IMR-90 (cell line): ENCODE results near the gene APCDD1. TPM values are rescaled to one million over a fixed set of nuclear protein-coding genes. Genes with fewer than 3 reads are reported as not detected.

ENCODE experiments used
- ATAC-seq: fragments of 200-7000 bp; cut with Tn5 transposase; 2 replicates; pipeline ENCODE4 v1.9.1; 2020; ENCODE audit warnings: low read depth, mild to moderate bottlenecking, moderate library complexity
- BruUV-seq: library from RNA; stranded (reverse); fragments of 400-500 nt; replicated peaks from 2 replicates; lab custom pipeline; 2021; lab: Mats Ljungman, UMichigan
- CTCF ChIA-PET: fragments of 300-600 bp; formaldehyde crosslinking; extraction: SDS; loops from one replicate; lab custom pipeline; 2021; ENCODE audit warnings: antibody characterized with exemption; lab: Yijun Ruan, JAX
- POLR2A ChIA-PET: fragments of 300-600 bp; sonication (Branson Sonifier 250); formaldehyde crosslinking; loops from one replicate; lab custom pipeline; 2022; ENCODE audit warnings: antibody characterized with exemption; ENCODE audit not compliant: unreplicated experiment; lab: Charles Lee
- DNase-seq: peaks from one replicate; pipeline ENCODE4 v3.0.0; 2013
- H2AFZ ChIP-seq: replicated peaks from 2 replicates; pipeline ENCODE3; 2013; ENCODE audit warnings: low read length, mild to moderate bottlenecking; ENCODE audit not compliant: poor library complexity
- H2AK5ac ChIP-seq: 2 replicates; pipeline ENCODE4 v1.6.1; 2013; ENCODE audit warnings: low read depth, low read length, inconsistent platforms
- H2AK9ac ChIP-seq: replicated peaks from 2 replicates; pipeline ENCODE3; 2013; ENCODE audit warnings: mild to moderate bottlenecking, low read depth, low read length, moderate library complexity; ENCODE audit not compliant: poor library complexity
- H2BK120ac ChIP-seq: 2 replicates; pipeline ENCODE4 v1.6.1; 2013; ENCODE audit warnings: low read depth, low read length, inconsistent platforms
- H2BK15ac ChIP-seq: 3 replicates; pipeline ENCODE4 v1.6.1; 2013; ENCODE audit warnings: low read depth, low read length, inconsistent platforms
- H2BK20ac ChIP-seq: 2 replicates; pipeline ENCODE4 v1.6.1; 2013; ENCODE audit warnings: low read depth, mild to moderate bottlenecking, inconsistent platforms, low read length, moderate library complexity
- H2BK5ac ChIP-seq: 2 replicates; pipeline ENCODE4 v1.6.1; 2013; ENCODE audit warnings: mild to moderate bottlenecking, low read depth, low read length, inconsistent platforms; ENCODE audit not compliant: poor library complexity, severe bottlenecking
- H3K14ac ChIP-seq: replicated peaks from 2 replicates; pipeline ENCODE4 v1.6.1; 2013; ENCODE audit warnings: low read depth, low read length, inconsistent platforms
- H3K18ac ChIP-seq: 2 replicates; pipeline ENCODE4 v1.6.1; 2013; ENCODE audit warnings: low read depth, low read length, control low read depth
- H3K23ac ChIP-seq: 2 replicates; pipeline ENCODE4 v1.6.1; 2013; ENCODE audit warnings: low read depth, low read length, inconsistent platforms
- H3K27ac ChIP-seq: 2 replicates; pipeline ENCODE4 v1.5.1; 2013; ENCODE audit warnings: mild to moderate bottlenecking, control low read depth, low read length; ENCODE audit not compliant: insufficient read depth
- H3K27me3 ChIP-seq: 2 replicates; pipeline ENCODE4 v1.6.1; 2013; ENCODE audit warnings: low read length; ENCODE audit not compliant: control insufficient read depth, insufficient read depth
- H3K36me3 ChIP-seq: 2 replicates; pipeline ENCODE4 v1.6.1; 2013; ENCODE audit warnings: low read length, mixed read lengths; ENCODE audit not compliant: control insufficient read depth, insufficient read depth
- H3K4ac ChIP-seq: 2 replicates; pipeline ENCODE4 v1.6.1; 2013; ENCODE audit warnings: low read depth, low read length, inconsistent platforms
- H3K4me1 ChIP-seq: 2 replicates; pipeline ENCODE4 v1.6.1; 2013; ENCODE audit warnings: low read length, mixed read lengths; ENCODE audit not compliant: control insufficient read depth, insufficient read depth
- H3K4me2 ChIP-seq: 2 replicates; pipeline ENCODE4 v1.6.1; 2013; ENCODE audit warnings: low read depth, mild to moderate bottlenecking, control low read depth, low read length, moderate library complexity
- H3K4me3 ChIP-seq: 2 replicates; pipeline ENCODE4 v1.5.1; 2013; ENCODE audit warnings: low read depth, mild to moderate bottlenecking, control low read depth, low read length, moderate library complexity; ENCODE audit not compliant: insufficient read depth
- H3K56ac ChIP-seq: 2 replicates; pipeline ENCODE4 v1.6.1; 2013; ENCODE audit warnings: low read length, inconsistent platforms; ENCODE audit not compliant: insufficient read depth; ENCODE audit errors: extremely low read depth
- H3K79me1 ChIP-seq, 2 experiments: 2 replicates each; pipeline ENCODE4 v1.6.1; 2013; ENCODE audit warnings: low read length in 2 of 2, inconsistent platforms in 1 of 2, low read depth in 1 of 2
- H3K9ac ChIP-seq: 2 replicates; pipeline ENCODE4 v1.6.1; 2013; ENCODE audit warnings: low read depth, low read length, control low read depth
- H3K9me1 ChIP-seq: 2 replicates; pipeline ENCODE4 v1.6.1; 2013; ENCODE audit warnings: low read length, inconsistent platforms; ENCODE audit not compliant: insufficient read depth
- H3K9me3 ChIP-seq: 2 replicates; pipeline ENCODE4 v1.6.1; 2013; ENCODE audit warnings: low read length; ENCODE audit not compliant: control insufficient read depth, insufficient read depth
- H4K20me1 ChIP-seq: 2 replicates; pipeline ENCODE4 v1.6.1; 2013; ENCODE audit warnings: low read length, inconsistent platforms; ENCODE audit not compliant: insufficient read depth
- H4K5ac ChIP-seq: 2 replicates; pipeline ENCODE4 v1.6.1; 2013; ENCODE audit warnings: mild to moderate bottlenecking, low read depth, low read length, control low read depth
- H4K8ac ChIP-seq, 2 experiments: 2 replicates each; pipeline ENCODE4 v1.6.1; 2013; ENCODE audit warnings: low read depth in 2 of 2, low read length in 2 of 2, control low read depth in 1 of 2, inconsistent platforms in 1 of 2
- H4K91ac ChIP-seq: 2 replicates; pipeline ENCODE4 v1.6.1; 2013; ENCODE audit warnings: low read depth, low read length, inconsistent platforms; ENCODE audit not compliant: insufficient read depth
- BHLHE40 ChIP-seq: fragments of 150-350 bp; IDR thresholded peaks from 2 replicates; pipeline ENCODE4 v1.6.1; 2016; ENCODE audit warnings: mild to moderate bottlenecking, low read depth, low read length
- CHD1 ChIP-seq: IDR thresholded peaks from 2 replicates; pipeline ENCODE4 v1.6.1; 2012; ENCODE audit warnings: low read depth, low read length, improper control_type of control experiment
- FOS ChIP-seq: fragments of 150-350 bp; IDR thresholded peaks from 2 replicates; pipeline ENCODE4 v1.6.1; 2016; ENCODE audit warnings: low read depth, low read length
- MAFK ChIP-seq: IDR thresholded peaks from 2 replicates; pipeline ENCODE4 v1.6.1; 2012; ENCODE audit warnings: low read depth, low read length, improper control_type of control experiment
- MAZ ChIP-seq: IDR thresholded peaks from 2 replicates; pipeline ENCODE4 v1.6.1; 2012; ENCODE audit warnings: low read depth, mild to moderate bottlenecking, low read length, improper control_type of control experiment, moderate library complexity, borderline replicate concordance
- MXI1 ChIP-seq: IDR thresholded peaks from 2 replicates; pipeline ENCODE4 v1.6.1; 2012; ENCODE audit warnings: low read depth, mild to moderate bottlenecking, low read length, moderate library complexity, borderline replicate concordance
- RCOR1 ChIP-seq: IDR thresholded peaks from 2 replicates; pipeline ENCODE4 v1.6.1; 2012; ENCODE audit warnings: mild to moderate bottlenecking, low read length, improper control_type of control experiment; ENCODE audit not compliant: insufficient replicate concordance
- RFX5 ChIP-seq: IDR thresholded peaks from 2 replicates; pipeline ENCODE4 v1.8.0; 2012; ENCODE audit warnings: low read depth, mild to moderate bottlenecking, low read length, moderate library complexity
- WGBS, 2 experiments: methylation state at CpG; one replicate each; pipeline versions ENCODE4 v1.1.5 to v1.1.7; 2013; ENCODE audit warnings: missing lambda C conversion rate in 2 of 2; ENCODE audit not compliant: insufficient read length in 1 of 2; ENCODE audit errors: extremely low coverage in 2 of 2; 5-methylcytosine and 5-hydroxymethylcytosine counted together
- dilution Hi-C: fragments of 300-500 bp; cut with HindIII; formaldehyde crosslinking; loops from one replicate; pipeline ENCODE4 v1.14.3; 2018; ENCODE audit warnings: low sequenced_read_pairs; ENCODE audit not compliant: unreplicated experiment
- in situ Hi-C: fragments of 300-500 bp; cut with MboI; formaldehyde crosslinking; loops from 3 replicates; pipeline ENCODE4 v1.14.3; 2019; ENCODE audit warnings: low sequenced_read_pairs, inconsistent platforms, mixed read lengths
- intact Hi-C: fragments of 100-400 bp; cut with micrococcal nuclease; formaldehyde crosslinking; loops from 2 replicates; pipeline ENCODE4 v1.10.0; 2022
- polyA plus RNA-seq, 3 experiments: library from polyadenylated mRNA; depleted of rRNA; stranded (reverse); fragments of >200 nt; gene quantifications; 2 replicates each; pipeline ENCODE4 v1.2.3, GENCODE V29; 2012; ENCODE audit warnings: low replicate concordance in 1 of 3
- total RNA-seq: library from RNA; depleted of rRNA; stranded (reverse); fragments of >200 nt; gene quantifications from 2 replicates; pipeline ENCODE4 v1.2.3, GENCODE V29; 2012
- TF ChIP-seq, protein P1 (sequence below): fragments of 150-350 bp; IDR thresholded peaks from 2 replicates; pipeline ENCODE4 v1.6.1; 2016; ENCODE audit warnings: low read depth, mild to moderate bottlenecking, low read length, moderate library complexity, borderline replicate concordance
- TF ChIP-seq, protein P2 (sequence below): conservative IDR thresholded peaks from 2 replicates; pipeline ENCODE4 v1.5.1; 2012; ENCODE audit warnings: mild to moderate bottlenecking, low read depth, low read length, improper control_type of control experiment

APCDD1 gene
- total and polyA plus RNA-seq, 2 of the 4 experiments (the other 2 are of a cell fraction), result 1.1 to 2.2 TPM

DNA sequence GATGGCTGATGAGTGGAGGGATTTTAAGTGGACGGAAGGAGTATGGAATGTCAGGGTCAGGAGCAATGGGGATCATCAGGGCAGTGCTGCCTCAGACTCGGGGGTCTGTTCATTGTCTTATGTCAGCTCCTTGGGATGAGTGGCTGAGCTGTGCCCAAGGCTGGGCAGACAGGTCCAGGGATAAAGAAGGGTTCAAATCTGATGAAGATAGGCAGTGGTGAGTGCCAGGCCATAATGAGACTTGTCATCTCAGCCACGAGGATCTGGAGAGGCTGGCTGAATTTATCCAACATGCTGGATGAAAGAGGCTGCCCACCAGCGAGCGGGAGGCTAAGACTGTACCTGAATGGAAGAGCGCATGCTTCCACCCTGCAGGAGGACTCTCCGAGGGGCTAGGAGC is 46.3 kb upstream of the APCDD1 start:
- Histone ChIP-seq H4K5ac (no peak overlapping the region), H3K36me3 (no peaks in the 10 kb centered on the region), H3K4ac (no peak overlapping the region), H2BK20ac (no peak overlapping the region), H3K9ac (no peak overlapping the region), H3K23ac (no peak overlapping the region), H4K20me1 (no peaks in the 10 kb centered on the region), H3K56ac (no peak overlapping the region), H2BK15ac (no peak overlapping the region), H2BK120ac (no peak overlapping the region), H3K14ac (no peak overlapping the region), H3K9me3 (no peaks in the 10 kb centered on the region), H2BK5ac (no peak overlapping the region), H3K4me1 (no peaks in the 10 kb centered on the region), H3K27ac (no peak overlapping the region), H3K4me3 (no peak overlapping the region), H2AFZ (no peak overlapping the region), H3K18ac (no peak overlapping the region), H2AK5ac (no peak overlapping the region), H3K9me1 (no peaks in the 10 kb centered on the region), H4K8ac (no peak overlapping the region), H3K4me2 (no peak overlapping the region), H3K27me3 (peaks cover 18% of the 10 kb centered on the region), H2AK9ac (no peak overlapping the region), H4K91ac (no peak overlapping the region), H3K79me1 (no peaks in the 10 kb centered on the region)
- intact Hi-C loops, result no loop called here
- DNase-seq (no peak), ATAC-seq (no peak)
- CTCF ChIA-PET, result no interaction called here
- no TSS peak for BruUV-seq
- in situ Hi-C loops, result no loop called here
- 73% methylated on average over 5 of the region's 7 CpGs; no CpG with 5 or more reads in 1 of the 2 experiments for WGBS, 2 experiments
- TF ChIP-seq MAFK, result no peak
- TF ChIP-seq MAZ, result no peak
- no peak for TF ChIP-seq FOS
- TF ChIP-seq BHLHE40, result no peak
- TF ChIP-seq, protein P1, sequence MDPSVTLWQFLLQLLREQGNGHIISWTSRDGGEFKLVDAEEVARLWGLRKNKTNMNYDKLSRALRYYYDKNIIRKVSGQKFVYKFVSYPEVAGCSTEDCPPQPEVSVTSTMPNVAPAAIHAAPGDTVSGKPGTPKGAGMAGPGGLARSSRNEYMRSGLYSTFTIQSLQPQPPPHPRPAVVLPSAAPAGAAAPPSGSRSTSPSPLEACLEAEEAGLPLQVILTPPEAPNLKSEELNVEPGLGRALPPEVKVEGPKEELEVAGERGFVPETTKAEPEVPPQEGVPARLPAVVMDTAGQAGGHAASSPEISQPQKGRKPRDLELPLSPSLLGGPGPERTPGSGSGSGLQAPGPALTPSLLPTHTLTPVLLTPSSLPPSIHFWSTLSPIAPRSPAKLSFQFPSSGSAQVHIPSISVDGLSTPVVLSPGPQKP, result no peak
- TF ChIP-seq MXI1, result no peak
- no peak for TF ChIP-seq RFX5
- TF ChIP-seq, protein P2, sequence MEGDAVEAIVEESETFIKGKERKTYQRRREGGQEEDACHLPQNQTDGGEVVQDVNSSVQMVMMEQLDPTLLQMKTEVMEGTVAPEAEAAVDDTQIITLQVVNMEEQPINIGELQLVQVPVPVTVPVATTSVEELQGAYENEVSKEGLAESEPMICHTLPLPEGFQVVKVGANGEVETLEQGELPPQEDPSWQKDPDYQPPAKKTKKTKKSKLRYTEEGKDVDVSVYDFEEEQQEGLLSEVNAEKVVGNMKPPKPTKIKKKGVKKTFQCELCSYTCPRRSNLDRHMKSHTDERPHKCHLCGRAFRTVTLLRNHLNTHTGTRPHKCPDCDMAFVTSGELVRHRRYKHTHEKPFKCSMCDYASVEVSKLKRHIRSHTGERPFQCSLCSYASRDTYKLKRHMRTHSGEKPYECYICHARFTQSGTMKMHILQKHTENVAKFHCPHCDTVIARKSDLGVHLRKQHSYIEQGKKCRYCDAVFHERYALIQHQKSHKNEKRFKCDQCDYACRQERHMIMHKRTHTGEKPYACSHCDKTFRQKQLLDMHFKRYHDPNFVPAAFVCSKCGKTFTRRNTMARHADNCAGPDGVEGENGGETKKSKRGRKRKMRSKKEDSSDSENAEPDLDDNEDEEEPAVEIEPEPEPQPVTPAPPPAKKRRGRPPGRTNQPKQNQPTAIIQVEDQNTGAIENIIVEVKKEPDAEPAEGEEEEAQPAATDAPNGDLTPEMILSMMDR, result no peak
- TF ChIP-seq CHD1, result no peak
- no peak for TF ChIP-seq RCOR1
- dilution Hi-C loops, result no loop called here
- POLR2A ChIA-PET, result no interaction called here
